NCI-H1092 (cell line): ENCODE measurements around the gene AKT3.
"Not testable (repeated sequence)": the region's sequence is repeated elsewhere in the genome, so short reads cannot be mapped to it uniquely, and the experiment has no call there.

Experiments used
- DNase-seq: peaks from one replicate; lab custom pipeline; 2025; lab: John Stamatoyannopoulos, UW

The AKT3 gene

GRCh38 chr1:243841507-243841906 is 8.5 kb downstream of the AKT3 start:
- DNase-seq: no peak

GRCh38 chr1:243837907-243838535 is 12.0 kb downstream of the AKT3 start:
- no peak for DNase-seq

GRCh38 chr1:243834130-243834529 is 15.9 kb downstream of the AKT3 start:
- no peak for DNase-seq

GRCh38 chr1:243831463-243831862 is 18.6 kb downstream of the AKT3 start:
- no peak for DNase-seq

GRCh38 chr1:243827206-243827605 is 22.8 kb downstream of the AKT3 start:
- DNase-seq: no peak

- DNase-seq: not testable (repeated sequence)
Measured at GRCh38 chr1:243824907-243825306, 25.1 kb downstream of the AKT3 start.

GRCh38 chr1:243821177-243821680 is 28.8 kb downstream of the AKT3 start:
- DNase-seq: no peak

- DNase-seq: no peak
Measured at GRCh38 chr1:243819438-243819839, 30.6 kb downstream of the AKT3 start.

GRCh38 chr1:243818978-243819377 is 31.1 kb downstream of the AKT3 start:
- no peak for DNase-seq

- no peak for DNase-seq
Measured at GRCh38 chr1:243814718-243815117, 35.3 kb downstream of the AKT3 start.

GRCh38 chr1:243807346-243807745 is 42.7 kb downstream of the AKT3 start:
- DNase-seq: not testable (repeated sequence)

- no peak for DNase-seq
Measured at GRCh38 chr1:243806310-243806709, 43.7 kb downstream of the AKT3 start.

GRCh38 chr1:243802736-243803135 is 47.3 kb downstream of the AKT3 start:
- DNase-seq: no peak

GRCh38 chr1:243801378-243801777 is 48.7 kb downstream of the AKT3 start:
- DNase-seq: no peak

GRCh38 chr1:243799908-243800307 is 50.1 kb downstream of the AKT3 start:
- no peak for DNase-seq

GRCh38 chr1:243798726-243799125 is 51.3 kb downstream of the AKT3 start:
- DNase-seq: no peak

GRCh38 chr1:243796016-243796415 is 54.0 kb downstream of the AKT3 start:
- no peak for DNase-seq

- DNase-seq: no peak
Measured at GRCh38 chr1:243793298-243793697, 56.7 kb downstream of the AKT3 start.

- DNase-seq: no peak
Measured at GRCh38 chr1:243792891-243793290, 57.2 kb downstream of the AKT3 start.

GRCh38 chr1:243792401-243792800 is 57.6 kb downstream of the AKT3 start:
- no peak for DNase-seq

- DNase-seq: no peak
Measured at GRCh38 chr1:243791586-243792267, 58.3 kb downstream of the AKT3 start.

GRCh38 chr1:243790404-243790803 is 59.6 kb downstream of the AKT3 start:
- no peak for DNase-seq

GRCh38 chr1:243786531-243786930 is 63.5 kb downstream of the AKT3 start:
- no peak for DNase-seq

GRCh38 chr1:243784506-243784905 is 65.5 kb downstream of the AKT3 start:
- DNase-seq: no peak
